SK-N-SH (cell line): ENCODE measurements around the gene ACOXL. TPM values are rescaled to one million over a fixed set of nuclear protein-coding genes. Genes with fewer than 3 reads are reported as not detected.

Experiments
- CTCF ChIA-PET: fragments of 300-600, 350-600 bp; formaldehyde crosslinking; extraction: SDS; loops from one replicate; lab custom pipeline; 2021; lab: Yijun Ruan, JAX
- POLR2A ChIA-PET: fragments of 350-600 bp; sonication (Branson Sonifier 250); formaldehyde crosslinking; extraction: SDS; loops from one replicate; lab custom pipeline; 2020; ENCODE audit warnings: antibody characterized with exemption, inconsistent platforms; lab: Yijun Ruan, JAX
- DNase-seq: peaks from one replicate; pipeline ENCODE4 v3.0.0; 2012
- H2AFZ ChIP-seq: fragments of 200-600 bp; sonication (generic); 2 replicates; pipeline ENCODE4 v1.8.1; 2016; ENCODE audit warnings: antibody characterized with exemption, mild to moderate bottlenecking, low read depth
- H3F3A ChIP-seq: fragments of 200-600 bp; sonication (generic); replicated peaks from 2 replicates; pipeline ENCODE3; 2016; ENCODE audit warnings: antibody characterized with exemption, mild to moderate bottlenecking; ENCODE audit not compliant: insufficient read depth
- H3K27ac ChIP-seq, 2 experiments: fragments of 200-500 bp in 1 of 2; fragments of 200-600 bp in 1 of 2; sonication (Bioruptor generic) in 1 of 2; sonication (generic), shearing (Covaris generic) in 1 of 2; 2 replicates each; pipeline versions ENCODE4 v1.5.1 to v1.6.1; 2014 to 2016; ENCODE audit warnings: low read depth in 2 of 2, inconsistent platforms in 1 of 2, low read length in 1 of 2, mild to moderate bottlenecking in 1 of 2, mixed read lengths in 1 of 2
- H3K27me3 ChIP-seq: fragments of 200-600 bp; sonication (generic), shearing (Covaris generic); 2 replicates; pipeline ENCODE4 v1.6.1; 2016; ENCODE audit warnings: mixed run types; ENCODE audit not compliant: insufficient read depth
- H3K36me3 ChIP-seq, 2 experiments: fragments of 200-500 bp in 1 of 2; fragments of 200-600 bp in 1 of 2; sonication (Bioruptor generic) in 1 of 2; sonication (generic) in 1 of 2; replicated peaks in 1 of 2; 2 replicates each; pipeline versions ENCODE3 to v1.5.1; 2014 to 2016; ENCODE audit warnings: low read length in 1 of 2, mild to moderate bottlenecking in 1 of 2; ENCODE audit not compliant: insufficient read depth in 2 of 2, control insufficient read depth in 1 of 2
- H3K4me1 ChIP-seq, 2 experiments: fragments of 200-500 bp in 1 of 2; fragments of 200-600 bp in 1 of 2; sonication (Bioruptor generic) in 1 of 2; sonication (generic), shearing (Covaris generic) in 1 of 2; 2 replicates each; pipeline versions ENCODE4 v1.5.1 to v1.6.1; 2014 to 2016; ENCODE audit warnings: low read depth in 1 of 2, low read length in 1 of 2, mixed run types in 1 of 2; ENCODE audit not compliant: insufficient read depth in 2 of 2, control insufficient read depth in 1 of 2
- H3K4me2 ChIP-seq: fragments of 200-600 bp; sonication (generic), shearing (Covaris generic); 2 replicates; pipeline ENCODE4 v1.6.1; 2017; ENCODE audit warnings: mixed run types
- H3K4me3 ChIP-seq, 2 experiments: fragments of 200-500 bp in 1 of 2; fragments of 200-600 bp in 1 of 2; sonication (Bioruptor generic) in 1 of 2; sonication (generic), shearing (Covaris generic) in 1 of 2; 2 replicates each; pipeline versions ENCODE4 v1.5.1 to v1.8.1; 2014 to 2016; ENCODE audit warnings: low read depth in 2 of 2, inconsistent platforms in 1 of 2, low read length in 1 of 2, mild to moderate bottlenecking in 1 of 2, mixed read lengths in 1 of 2, moderate library complexity in 1 of 2
- H3K79me2 ChIP-seq: fragments of 200-600 bp; sonication (generic); 2 replicates; pipeline ENCODE4 v1.8.1; 2017; ENCODE audit warnings: mild to moderate bottlenecking; ENCODE audit not compliant: insufficient read depth
- H3K9ac ChIP-seq: fragments of 200-600 bp; sonication (generic); 2 replicates; pipeline ENCODE4 v1.6.1; 2017; ENCODE audit warnings: mixed run types
- H3K9me2 ChIP-seq: fragments of 200-600 bp; sonication (generic); 2 replicates; pipeline ENCODE4 v1.6.1; 2017; ENCODE audit warnings: mixed run types
- H3K9me3 ChIP-seq: fragments of 200-600 bp; sonication (generic); 2 replicates; pipeline ENCODE4 v1.6.1; 2017; ENCODE audit warnings: mixed run types, mild to moderate bottlenecking, moderate library complexity
- H4K20me1 ChIP-seq: fragments of 200-600 bp; sonication (generic); 2 replicates; pipeline ENCODE4 v1.6.1; 2017; ENCODE audit warnings: mild to moderate bottlenecking, mixed run types; ENCODE audit not compliant: insufficient read depth
- JUND ChIP-seq: IDR thresholded peaks from 2 replicates; pipeline ENCODE4 v1.4.0; 2012
- MXI1 ChIP-seq: IDR thresholded peaks from 2 replicates; pipeline ENCODE4 v1.6.1; 2012; ENCODE audit warnings: mild to moderate bottlenecking, low read depth, low read length, improper control_type of control experiment
- POLR2AphosphoS5 ChIP-seq: IDR thresholded peaks from 2 replicates; pipeline ENCODE4 v1.6.1; 2012; ENCODE audit warnings: low read depth, low read length
- RAD21 ChIP-seq: IDR thresholded peaks from 2 replicates; pipeline ENCODE4 v1.6.1; 2012; ENCODE audit warnings: mild to moderate bottlenecking, low read length
- RFX5 ChIP-seq: IDR thresholded peaks from 2 replicates; pipeline ENCODE4 v1.6.1; 2012; ENCODE audit warnings: mild to moderate bottlenecking, improper control_type of control experiment, low read length
- SIN3A ChIP-seq: IDR thresholded peaks from 2 replicates; pipeline ENCODE4 v1.6.1; 2012; ENCODE audit warnings: low read depth, mild to moderate bottlenecking, low read length, moderate library complexity, borderline replicate concordance
- SMC3 ChIP-seq: IDR thresholded peaks from 2 replicates; pipeline ENCODE4 v1.6.1; 2012; ENCODE audit warnings: low read depth, low read length, improper control_type of control experiment
- YY1 ChIP-seq: IDR thresholded peaks from 2 replicates; pipeline ENCODE4 v1.4.0; 2012; ENCODE audit warnings: low read depth, mild to moderate bottlenecking
- WGBS: methylation state at CpG from one replicate; pipeline ENCODE4 v1.1.6; 2017; ENCODE audit warnings: low lambda C conversion rate; 5-methylcytosine and 5-hydroxymethylcytosine counted together
- polyA plus RNA-seq, 3 experiments: library from polyadenylated mRNA; depleted of rRNA; stranded (reverse); fragments of >200 nt; gene quantifications; 2 replicates each; pipeline ENCODE4 v1.2.3, GENCODE V29; 2012
- TF ChIP-seq, protein P1 (sequence below): fragments of 200-600 bp; sonication (generic); IDR thresholded peaks from 2 replicates; pipeline ENCODE4 v1.6.1; 2017; ENCODE audit warnings: antibody characterized with exemption, mild to moderate bottlenecking, moderate library complexity
- TF ChIP-seq, protein P2 (sequence below): IDR thresholded peaks from 2 replicates; pipeline ENCODE4; 2012
- TF ChIP-seq, protein P3 (sequence below): IDR thresholded peaks from 2 replicates; pipeline ENCODE4 v1.4.0; 2012; ENCODE audit warnings: low read depth, borderline replicate concordance

The ACOXL gene
- polyA plus RNA-seq, 1 of the 3 experiments (the other 2 are of a cell fraction), result not detected

DNA sequence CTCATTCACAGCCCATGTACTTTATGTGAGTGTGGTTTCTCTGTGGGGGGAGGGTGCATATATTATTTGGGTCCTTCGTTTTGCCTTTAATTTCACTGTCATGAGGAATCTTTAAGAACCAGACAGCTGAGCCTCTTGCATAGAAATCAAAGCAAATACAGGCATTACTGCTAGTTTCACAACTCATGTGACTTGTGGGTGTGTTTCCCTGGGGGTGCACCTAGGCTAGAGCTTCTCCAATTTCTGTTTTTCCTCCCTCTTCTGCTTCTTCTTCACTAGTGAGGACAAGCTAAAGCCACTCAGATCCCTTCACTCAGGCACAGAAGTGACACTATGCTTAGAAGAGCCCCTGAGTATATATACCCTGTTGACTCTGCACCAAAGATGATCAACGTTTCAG, 131.4 kb downstream of the ACOXL start:
- ChIA-PET CTCF (no interaction called here), POLR2A (no interaction called here)
- H3K27me3 ChIP-seq, result peaks cover 19% of the 10 kb centered on the region
- 33% methylated on average over 2 of the region's 2 CpGs for WGBS
- no peaks in the 10 kb centered on the region for H3K79me2 ChIP-seq
- no peak overlapping the region for H3K4me2 ChIP-seq
- no peak overlapping the region for H3K9ac ChIP-seq
- H3K27ac ChIP-seq, result no peak overlapping the region
- H3K9me3 ChIP-seq, result no peaks in the 10 kb centered on the region
- no peak overlapping the region for H2AFZ ChIP-seq
- no peak overlapping the region for H3K4me3 ChIP-seq
- no peaks in the 10 kb centered on the region for H3K9me2 ChIP-seq
- no peaks in the 10 kb centered on the region for H4K20me1 ChIP-seq
- no peak for TF ChIP-seq MXI1
- no peaks in the 10 kb centered on the region for H3K36me3 ChIP-seq
- no peaks in the 10 kb centered on the region for H3K4me1 ChIP-seq
- no peak for DNase-seq
- H3F3A ChIP-seq, result no peaks in the 10 kb centered on the region

DNA sequence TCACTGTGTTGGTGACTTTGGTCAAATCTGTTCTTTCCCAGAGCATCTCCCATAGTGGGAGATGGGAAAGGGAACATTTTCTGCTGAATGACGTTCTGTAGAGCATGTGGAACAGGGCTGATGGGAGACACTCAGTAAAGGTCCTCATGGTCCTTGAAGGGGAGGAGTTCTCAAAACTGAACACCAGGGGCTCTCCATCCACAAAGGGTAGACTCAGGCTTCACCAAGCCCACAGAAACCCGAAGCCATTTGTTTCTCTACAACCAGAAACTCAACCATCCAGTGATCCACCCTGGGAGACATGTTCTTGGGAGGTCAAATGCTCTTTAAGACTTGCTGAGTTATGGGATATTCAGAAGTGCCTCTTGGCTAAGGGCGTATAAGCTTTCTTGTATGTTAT, 131.8 kb downstream of the ACOXL start:
- H3K4me1 ChIP-seq, result peaks cover 0 to 3% of the 10 kb centered on the region in 2 experiments; a peak in 1 of 4 replicates
- ChIA-PET POLR2A (no interaction called here), CTCF (no interaction called here)
- peaks cover 19% of the 10 kb centered on the region for H3K27me3 ChIP-seq
- H2AFZ ChIP-seq, result no peak overlapping the region
- no peaks in the 10 kb centered on the region for H3K9me3 ChIP-seq
- no peaks in the 10 kb centered on the region for H3F3A ChIP-seq
- TF ChIP-seq SIN3A (no peak), RFX5 (no peak), YY1 (no peak), RAD21 (no peak), JUND (no peak), POLR2AphosphoS5 (no peak), SMC3 (no peak)
- TF ChIP-seq, protein P1, sequence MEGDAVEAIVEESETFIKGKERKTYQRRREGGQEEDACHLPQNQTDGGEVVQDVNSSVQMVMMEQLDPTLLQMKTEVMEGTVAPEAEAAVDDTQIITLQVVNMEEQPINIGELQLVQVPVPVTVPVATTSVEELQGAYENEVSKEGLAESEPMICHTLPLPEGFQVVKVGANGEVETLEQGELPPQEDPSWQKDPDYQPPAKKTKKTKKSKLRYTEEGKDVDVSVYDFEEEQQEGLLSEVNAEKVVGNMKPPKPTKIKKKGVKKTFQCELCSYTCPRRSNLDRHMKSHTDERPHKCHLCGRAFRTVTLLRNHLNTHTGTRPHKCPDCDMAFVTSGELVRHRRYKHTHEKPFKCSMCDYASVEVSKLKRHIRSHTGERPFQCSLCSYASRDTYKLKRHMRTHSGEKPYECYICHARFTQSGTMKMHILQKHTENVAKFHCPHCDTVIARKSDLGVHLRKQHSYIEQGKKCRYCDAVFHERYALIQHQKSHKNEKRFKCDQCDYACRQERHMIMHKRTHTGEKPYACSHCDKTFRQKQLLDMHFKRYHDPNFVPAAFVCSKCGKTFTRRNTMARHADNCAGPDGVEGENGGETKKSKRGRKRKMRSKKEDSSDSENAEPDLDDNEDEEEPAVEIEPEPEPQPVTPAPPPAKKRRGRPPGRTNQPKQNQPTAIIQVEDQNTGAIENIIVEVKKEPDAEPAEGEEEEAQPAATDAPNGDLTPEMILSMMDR, result no peak
- TF ChIP-seq, protein P2, sequence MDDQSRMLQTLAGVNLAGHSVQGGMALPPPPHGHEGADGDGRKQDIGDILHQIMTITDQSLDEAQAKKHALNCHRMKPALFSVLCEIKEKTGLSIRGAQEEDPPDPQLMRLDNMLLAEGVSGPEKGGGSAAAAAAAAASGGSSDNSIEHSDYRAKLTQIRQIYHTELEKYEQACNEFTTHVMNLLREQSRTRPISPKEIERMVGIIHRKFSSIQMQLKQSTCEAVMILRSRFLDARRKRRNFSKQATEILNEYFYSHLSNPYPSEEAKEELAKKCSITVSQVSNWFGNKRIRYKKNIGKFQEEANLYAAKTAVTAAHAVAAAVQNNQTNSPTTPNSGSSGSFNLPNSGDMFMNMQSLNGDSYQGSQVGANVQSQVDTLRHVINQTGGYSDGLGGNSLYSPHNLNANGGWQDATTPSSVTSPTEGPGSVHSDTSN, result no peak
- TF ChIP-seq, protein P3, sequence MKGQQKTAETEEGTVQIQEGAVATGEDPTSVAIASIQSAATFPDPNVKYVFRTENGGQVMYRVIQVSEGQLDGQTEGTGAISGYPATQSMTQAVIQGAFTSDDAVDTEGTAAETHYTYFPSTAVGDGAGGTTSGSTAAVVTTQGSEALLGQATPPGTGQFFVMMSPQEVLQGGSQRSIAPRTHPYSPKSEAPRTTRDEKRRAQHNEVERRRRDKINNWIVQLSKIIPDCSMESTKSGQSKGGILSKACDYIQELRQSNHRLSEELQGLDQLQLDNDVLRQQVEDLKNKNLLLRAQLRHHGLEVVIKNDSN, result no peak
- H3K9ac ChIP-seq, result no peak overlapping the region
- H3K9me2 ChIP-seq, result no peaks in the 10 kb centered on the region
- no peak overlapping the region for H3K27ac ChIP-seq
- no peak for DNase-seq
- WGBS, result 44% methylated on average over 3 of the region's 3 CpGs
- H3K4me3 ChIP-seq, result no peak overlapping the region
- no peaks in the 10 kb centered on the region for H3K79me2 ChIP-seq
- H3K4me2 ChIP-seq, result no peak overlapping the region
- H3K36me3 ChIP-seq, result no peaks in the 10 kb centered on the region
- no peaks in the 10 kb centered on the region for H4K20me1 ChIP-seq
